GM18951 (cell line): ENCODE measurements around the gene ZBTB20.

Experiments used
- POLR2A ChIP-seq: IDR thresholded peaks from 4 replicates; pipeline ENCODE4 v1.6.1; 2011; ENCODE audit warnings: mild to moderate bottlenecking; ENCODE audit not compliant: insufficient read length, insufficient read depth; ENCODE audit errors: extremely low read depth
- in situ Hi-C: fragments of 300-500 bp; cut with MboI; formaldehyde crosslinking; loops from one replicate; pipeline ENCODE4 v1.12.0; 2022; ENCODE audit warnings: low sequenced_read_pairs, mixed read lengths, inconsistent platforms; ENCODE audit not compliant: unreplicated experiment

Gene ZBTB20

DNA sequence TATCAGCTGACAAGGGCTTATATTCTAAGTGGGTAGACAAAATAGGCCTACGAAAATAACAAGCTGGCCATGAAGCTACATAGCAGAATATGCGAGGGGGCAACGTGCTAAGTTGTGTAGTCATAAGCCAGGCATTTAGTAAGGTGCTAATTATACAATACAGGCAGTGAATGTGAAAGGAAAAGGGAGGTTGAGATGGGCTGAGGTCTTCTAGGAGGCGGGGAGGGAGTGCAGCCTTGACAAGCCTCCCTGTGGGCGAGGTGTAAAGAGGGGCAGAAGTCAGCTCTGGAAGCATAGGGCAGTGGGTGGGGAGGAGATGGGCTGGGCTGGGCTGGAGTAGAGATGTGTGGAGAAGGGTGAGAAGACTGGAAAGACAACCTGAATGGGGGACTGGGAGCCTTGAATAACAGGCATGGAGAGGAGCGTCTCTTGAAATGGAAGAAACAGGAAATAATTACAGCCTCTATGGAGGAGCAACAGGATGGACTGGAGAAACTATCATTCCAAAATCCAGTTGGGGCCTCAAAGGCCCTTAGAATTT is 852.1 kb downstream of the ZBTB20 start:
- TF ChIP-seq POLR2A = no peak
- in situ Hi-C loops = no loop called here

DNA sequence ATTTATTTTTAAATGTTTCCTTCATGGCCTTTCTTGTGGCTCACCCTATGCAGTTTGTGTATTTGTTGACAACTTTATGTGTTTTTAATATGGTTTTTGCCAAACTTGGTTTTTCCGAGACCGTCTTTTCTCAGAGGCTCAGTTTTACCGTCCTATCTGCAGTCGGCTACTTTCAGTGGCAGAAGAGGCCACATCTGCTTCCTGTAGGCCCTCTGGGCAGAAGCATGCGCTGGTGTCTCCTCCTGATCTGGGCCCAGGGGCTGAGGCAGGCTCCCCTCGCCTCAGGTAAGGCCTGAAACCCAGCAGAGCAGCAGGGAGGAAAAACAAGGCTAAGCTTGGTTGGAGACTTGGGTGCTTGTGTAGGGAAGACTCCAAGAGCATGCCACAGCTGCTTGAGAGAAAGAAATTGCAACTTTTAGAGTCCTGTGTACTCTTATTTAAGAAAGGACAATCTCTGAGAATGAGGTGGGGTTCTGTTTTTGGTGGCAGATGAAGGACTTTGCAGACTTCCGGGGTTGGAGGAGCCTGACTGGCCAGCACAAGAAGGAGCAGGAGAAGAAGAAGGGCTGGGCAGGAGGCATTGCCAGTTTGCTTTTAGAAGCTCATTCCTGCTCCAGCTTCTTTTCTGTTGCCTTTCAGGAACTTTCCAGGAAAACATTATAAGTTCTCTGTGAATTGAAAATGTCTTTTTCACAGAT is 853.1 kb downstream of the ZBTB20 start, which contains the start of gene TIGIT:
TIGIT (plus strand) TSS at position 191 of the 698 bp plus-strand sequence; CDS start at position 225, 34 bp downstream.
- TF ChIP-seq POLR2A = no peak
- in situ Hi-C loops = no loop called here

DNA sequence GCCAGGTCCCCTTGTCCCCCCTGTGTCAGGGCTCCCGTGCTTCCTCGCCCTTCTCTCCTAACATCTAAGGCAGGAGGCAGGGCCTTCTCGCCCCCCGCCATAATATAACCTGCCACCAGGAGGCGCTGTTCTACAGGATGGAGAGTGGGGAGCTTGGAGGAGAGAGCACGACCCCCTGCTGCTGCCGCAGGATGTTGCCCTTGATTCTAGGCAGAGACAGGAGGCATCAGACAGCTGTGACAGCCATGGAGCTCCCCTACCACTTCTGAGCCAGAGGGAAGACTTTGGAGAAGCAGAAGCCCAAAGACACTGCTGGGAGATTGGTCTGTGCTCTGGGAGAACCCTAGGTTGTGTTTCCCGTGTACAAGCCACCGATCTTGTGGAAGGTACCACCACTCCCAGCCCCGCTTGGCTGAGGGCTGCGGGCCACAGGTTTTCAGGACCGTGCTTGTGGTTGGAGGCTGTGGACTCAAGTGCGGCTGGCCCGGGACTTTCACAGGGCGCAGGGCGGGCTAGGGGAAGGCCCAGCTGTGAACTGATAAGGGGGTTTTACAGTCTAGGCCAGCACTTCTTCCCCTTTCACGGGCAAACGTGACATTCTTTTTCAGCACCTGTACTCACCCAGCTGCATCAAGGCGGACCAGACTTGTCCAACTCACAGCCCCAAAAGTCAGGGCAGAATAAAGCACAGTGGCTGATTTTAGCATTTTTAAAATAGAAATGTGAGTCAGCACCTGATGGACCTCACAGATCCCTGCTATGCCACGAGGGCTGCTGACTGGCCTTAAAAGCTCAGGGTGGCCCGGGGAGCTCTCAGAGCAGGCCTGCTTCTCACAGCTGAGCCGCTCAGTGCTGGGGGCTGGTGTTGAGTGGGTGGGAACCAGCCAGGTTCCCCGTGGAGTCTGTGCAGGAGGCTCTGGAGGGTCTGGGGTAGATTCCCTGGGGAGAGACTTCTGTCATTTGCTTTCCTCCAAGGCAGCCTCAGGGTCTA is 855.9 kb downstream of the ZBTB20 start:
- TF ChIP-seq POLR2A = peak; percentile 46
- in situ Hi-C loops = no loop called here

DNA sequence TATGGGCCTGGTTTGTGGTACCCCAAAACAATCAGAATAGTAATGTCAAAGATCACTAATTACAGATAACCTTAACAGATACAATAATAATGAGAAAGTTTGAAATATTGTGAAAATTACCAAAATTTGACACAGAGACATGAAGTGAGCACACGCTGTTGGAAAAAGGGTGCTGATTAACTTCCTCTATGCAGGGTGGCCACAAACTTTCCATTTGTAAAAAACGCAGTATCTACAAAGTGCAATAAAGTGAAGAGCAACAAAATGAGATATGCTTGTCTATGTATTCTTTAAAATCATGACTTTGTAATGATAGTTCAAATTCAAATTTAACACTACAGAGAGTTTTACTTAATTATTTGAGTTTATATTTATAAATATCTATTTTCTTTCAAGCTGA is 860.8 kb downstream of the ZBTB20 start:
- in situ Hi-C loops = no loop called here
- TF ChIP-seq POLR2A = no peak

DNA sequence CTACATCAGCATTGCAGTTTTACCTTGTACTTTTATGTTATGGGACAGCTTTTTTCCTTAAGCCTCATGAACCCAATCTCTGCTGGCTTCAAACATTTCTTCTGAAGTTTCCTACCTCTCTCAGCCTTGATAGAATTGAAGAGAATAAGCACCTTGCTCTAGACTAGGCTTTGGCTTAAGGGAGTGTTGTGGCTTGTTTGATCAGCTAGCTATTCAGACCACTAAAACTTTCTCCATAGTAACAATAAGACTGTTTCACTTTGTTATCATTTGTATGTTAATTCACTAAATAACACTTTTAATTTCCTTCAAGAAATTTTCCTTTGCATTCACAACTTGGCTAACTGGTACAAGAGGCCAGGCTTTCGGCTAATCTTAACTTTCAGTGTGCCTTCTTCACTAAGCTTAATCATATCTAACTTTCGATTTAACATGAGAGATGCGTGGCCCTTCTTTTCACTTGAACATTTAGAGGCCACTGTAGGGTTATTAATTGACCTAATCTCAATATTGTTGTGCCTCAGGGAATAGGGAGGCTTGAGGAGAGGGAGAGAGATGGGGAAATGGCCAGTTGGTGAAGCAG is 861.3 kb downstream of the ZBTB20 start:
- in situ Hi-C loops = no loop called here
- TF ChIP-seq POLR2A = no peak

DNA sequence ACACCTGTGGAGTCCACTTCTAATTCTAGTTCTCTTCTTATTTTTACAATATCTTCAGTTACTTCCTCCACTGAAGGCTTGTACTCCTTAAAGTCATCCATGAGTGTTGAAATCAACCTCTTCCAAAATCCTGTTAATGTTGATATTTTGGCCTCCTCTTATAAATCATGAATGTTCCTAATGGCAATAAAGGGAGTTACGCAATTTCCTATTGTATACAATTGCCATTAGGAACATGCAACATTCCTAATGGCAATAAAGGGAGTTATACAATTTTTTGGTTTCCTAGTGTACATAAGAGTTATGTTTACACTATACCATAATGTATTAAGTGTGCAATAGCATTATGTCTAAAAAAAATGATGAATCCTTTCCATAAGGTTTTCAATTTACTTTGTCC is 862.4 kb downstream of the ZBTB20 start:
- TF ChIP-seq POLR2A = no peak
- in situ Hi-C loops = no loop called here
